H1 (cell line): Measurements from ENCODE around the gene MORC1. TPM values are rescaled to one million over a fixed set of nuclear protein-coding genes. Genes with fewer than 3 reads are reported as not detected.

Experiments used
- CTCF ChIA-PET: fragments of 300-600 bp; sonication (Branson Sonifier 250); formaldehyde crosslinking; loops from one replicate; lab custom pipeline; 2021; ENCODE audit not compliant: partially characterized antibody; lab: Charles Lee
- POLR2A ChIA-PET: fragments of 300-600 bp; sonication (Branson Sonifier 250); formaldehyde crosslinking; loops from one replicate; lab custom pipeline; 2021; ENCODE audit warnings: inconsistent platforms; ENCODE audit not compliant: partially characterized antibody; lab: Charles Lee
- DNase-seq, 2 experiments: peaks; one replicate each; pipeline versions ENCODE4 v3.0.0 to v3.0.0-alpha.2; 2010 to 2022; ENCODE audit warnings: low spot score in 2 of 2, low read depth in 1 of 2, mixed read lengths in 1 of 2
- FAIRE-seq: peaks from 2 replicates; lab custom pipeline; 2011; peaks lifted over from hg19 to GRCh38; lab: Jason Lieb, UNC
- H2AFZ ChIP-seq: 2 replicates; pipeline ENCODE4 v1.8.1; 2012; ENCODE audit warnings: low read length, inconsistent platforms
- H2AK5ac ChIP-seq: 2 replicates; pipeline ENCODE4 v1.6.1; 2013; ENCODE audit warnings: low read depth, low read length
- H2BK120ac ChIP-seq: replicated peaks from 2 replicates; pipeline ENCODE3; 2013; ENCODE audit warnings: low read depth, low read length, inconsistent platforms
- H2BK12ac ChIP-seq: 2 replicates; pipeline ENCODE4 v1.6.1; 2013; ENCODE audit warnings: low read depth, low read length
- H2BK15ac ChIP-seq: 2 replicates; pipeline ENCODE4 v1.6.1; 2013; ENCODE audit warnings: low read length
- H2BK20ac ChIP-seq: 2 replicates; pipeline ENCODE4 v1.6.1; 2013; ENCODE audit warnings: low read length
- H2BK5ac ChIP-seq: 2 replicates; pipeline ENCODE4 v1.6.1; 2013; ENCODE audit warnings: low read depth, low read length
- H3K14ac ChIP-seq: 2 replicates; pipeline ENCODE4 v1.6.1; 2013; ENCODE audit warnings: inconsistent platforms; ENCODE audit not compliant: insufficient read length
- H3K18ac ChIP-seq: 2 replicates; pipeline ENCODE4 v1.6.1; 2013; ENCODE audit warnings: low read length; ENCODE audit errors: extremely low read depth
- H3K23ac ChIP-seq: 2 replicates; pipeline ENCODE4 v1.6.1; 2013; ENCODE audit warnings: inconsistent platforms; ENCODE audit not compliant: insufficient read length
- H3K23me2 ChIP-seq: 2 replicates; pipeline ENCODE4 v1.6.1; 2013; ENCODE audit warnings: low read depth, low read length
- H3K27ac ChIP-seq: 2 replicates; pipeline ENCODE4 v1.6.1; 2011; ENCODE audit warnings: low read depth, low read length, inconsistent platforms
- H3K27me3 ChIP-seq, 4 experiments: replicated peaks in 1 of 4; 1 replicate in 1 of 4; 2 replicates in 3 of 4; pipeline versions ENCODE4 v1.6.1 to v1.8.1; 2011 to 2013; ENCODE audit warnings: low read length in 3 of 4, mild to moderate bottlenecking in 3 of 4, inconsistent platforms in 2 of 4, mixed read lengths in 2 of 4, moderate library complexity in 1 of 4; ENCODE audit not compliant: control insufficient read depth in 3 of 4, insufficient read depth in 3 of 4; ENCODE audit errors: extremely low read depth in 1 of 4
- H3K36me3 ChIP-seq, 4 experiments: 2 replicates each; pipeline versions ENCODE4 v1.6.1 to v1.8.1; 2011 to 2013; ENCODE audit warnings: mild to moderate bottlenecking in 4 of 4, low read length in 3 of 4, moderate library complexity in 2 of 4, control low read depth in 1 of 4, inconsistent platforms in 1 of 4; ENCODE audit not compliant: insufficient read depth in 4 of 4, control insufficient read depth in 2 of 4
- H3K4ac ChIP-seq: replicated peaks from 2 replicates; pipeline ENCODE3; 2013; ENCODE audit warnings: low read length, low read depth, mixed read lengths, inconsistent platforms; ENCODE audit not compliant: insufficient read length
- H3K4me1 ChIP-seq, 4 experiments: replicated peaks in 1 of 4; 1 replicate in 1 of 4; 2 replicates in 3 of 4; pipeline versions ENCODE4 v1.6.1 to v1.8.1; 2011 to 2013; ENCODE audit warnings: low read length in 3 of 4, inconsistent platforms in 2 of 4, mixed read lengths in 1 of 4; ENCODE audit not compliant: insufficient read depth in 4 of 4, control insufficient read depth in 3 of 4
- H3K4me2 ChIP-seq, 2 experiments: 2 replicates each; pipeline versions ENCODE4 v1.6.1 to v1.8.1; 2011 to 2013; ENCODE audit warnings: low read depth in 2 of 2, low read length in 2 of 2, control low read depth in 1 of 2, inconsistent platforms in 1 of 2, mild to moderate bottlenecking in 1 of 2; ENCODE audit not compliant: insufficient read depth in 1 of 2
- H3K4me3 ChIP-seq, 4 experiments: fragments of 200-600, 300-600 bp in 1 of 4; sonication (generic), shearing (Covaris generic), sonication (Bioruptor Twin) in 1 of 4; 2 replicates each; pipeline versions ENCODE4 v1.5.1 to v1.8.1; 2011 to 2016; ENCODE audit warnings: low read length in 4 of 4, low read depth in 3 of 4, control low read depth in 2 of 4, inconsistent platforms in 2 of 4, mild to moderate bottlenecking in 2 of 4, mixed read lengths in 1 of 4, moderate library complexity in 1 of 4; ENCODE audit not compliant: insufficient read depth in 2 of 4; ENCODE audit errors: extremely low read depth in 1 of 4
- H3K56ac ChIP-seq: replicated peaks from 2 replicates; pipeline ENCODE3; 2013; ENCODE audit warnings: low read depth, mild to moderate bottlenecking, mixed read lengths, low read length, inconsistent platforms; ENCODE audit not compliant: insufficient read length
- H3K79me1 ChIP-seq: 2 replicates; pipeline ENCODE4 v1.6.1; 2013; ENCODE audit warnings: low read depth, low read length, control low read depth
- H3K79me2 ChIP-seq, 2 experiments: 2 replicates each; pipeline versions ENCODE4 v1.6.1 to v1.8.1; 2012 to 2013; ENCODE audit warnings: low read length in 2 of 2, mild to moderate bottlenecking in 2 of 2, inconsistent platforms in 1 of 2; ENCODE audit not compliant: insufficient read depth in 2 of 2, control insufficient read depth in 1 of 2
- H3K9ac ChIP-seq, 4 experiments: replicated peaks in 1 of 4; 1 replicate in 1 of 4; 2 replicates in 3 of 4; pipeline versions ENCODE4 v1.6.1 to v1.8.1; 2011 to 2013; ENCODE audit warnings: low read depth in 3 of 4, low read length in 3 of 4, control low read depth in 2 of 4, mild to moderate bottlenecking in 2 of 4, moderate library complexity in 2 of 4, inconsistent platforms in 1 of 4; ENCODE audit errors: extremely low read depth in 1 of 4
- H3K9me3 ChIP-seq, 2 experiments: 2 replicates each; pipeline versions ENCODE4 v1.6.1 to v1.8.1; 2012 to 2013; ENCODE audit warnings: mild to moderate bottlenecking in 2 of 2, moderate library complexity in 2 of 2, control low read depth in 1 of 2, inconsistent platforms in 1 of 2, low read depth in 1 of 2, low read length in 1 of 2, mixed read lengths in 1 of 2; ENCODE audit not compliant: insufficient read depth in 2 of 2
- H4K20me1 ChIP-seq, 2 experiments: replicated peaks in 1 of 2; 2 replicates each; pipeline versions ENCODE3 to v1.8.1; 2011 to 2013; ENCODE audit warnings: inconsistent platforms in 2 of 2, low read length in 2 of 2, mild to moderate bottlenecking in 1 of 2; ENCODE audit not compliant: insufficient read depth in 2 of 2, control insufficient read depth in 1 of 2
- H4K5ac ChIP-seq: 2 replicates; pipeline ENCODE4 v1.6.1; 2013; ENCODE audit warnings: low read length, low read depth, mixed read lengths, inconsistent platforms; ENCODE audit not compliant: insufficient read length
- H4K8ac ChIP-seq: 2 replicates; pipeline ENCODE4 v1.8.0; 2013; ENCODE audit warnings: mild to moderate bottlenecking, moderate library complexity, low read length, inconsistent platforms; ENCODE audit not compliant: insufficient read depth; ENCODE audit errors: extremely low read depth
- H4K91ac ChIP-seq: replicated peaks from 2 replicates; pipeline ENCODE3; 2013; ENCODE audit warnings: low read length, mixed read lengths, inconsistent platforms; ENCODE audit not compliant: insufficient read length
- BCL11A ChIP-seq, 2 experiments: IDR thresholded peaks; one replicate each; pipeline ENCODE4 v1.6.1; 2011; ENCODE audit warnings: low read depth in 2 of 2, low read length in 2 of 2, mild to moderate bottlenecking in 2 of 2
- CHD2 ChIP-seq: IDR thresholded peaks from 2 replicates; pipeline ENCODE4 v1.6.1; 2012; ENCODE audit warnings: low read length, improper control_type of control experiment
- EGR1 ChIP-seq: IDR thresholded peaks from 2 replicates; pipeline ENCODE4 v1.6.1; 2011; ENCODE audit warnings: low read depth, low read length, borderline replicate concordance
- FOSL1 ChIP-seq: IDR thresholded peaks from 2 replicates; pipeline ENCODE4 v1.6.1; 2011; ENCODE audit warnings: mild to moderate bottlenecking, low read depth, low read length, moderate library complexity; ENCODE audit not compliant: insufficient read depth
- RFX5 ChIP-seq: IDR thresholded peaks from 2 replicates; pipeline ENCODE4 v1.6.1; 2011; ENCODE audit warnings: low read depth, low read length, improper control_type of control experiment, borderline replicate concordance
- SAP30 ChIP-seq: fragments of 300-600 bp; sonication (generic); IDR thresholded peaks from 2 replicates; pipeline ENCODE4 v1.7.1; 2012; ENCODE audit warnings: low read length, moderate library complexity, mild to moderate bottlenecking, inconsistent platforms; ENCODE audit not compliant: insufficient read depth, insufficient replicate concordance
- WGBS, 2 experiments: shearing (Covaris generic) in 1 of 2; methylation state at CpG; one replicate each; pipeline versions ENCODE4 v1.1.6 to v1.1.7; 2013 to 2015; ENCODE audit warnings: low lambda C conversion rate in 2 of 2, mixed read lengths in 2 of 2, inconsistent platforms in 1 of 2, low coverage in 1 of 2, missing lambda C conversion rate in 1 of 2; ENCODE audit not compliant: insufficient replicate concordance in 2 of 2, insufficient coverage in 1 of 2, insufficient read length in 1 of 2; ENCODE audit errors: extremely low coverage in 1 of 2, missing lambda C conversion rate in 1 of 2; 5-methylcytosine and 5-hydroxymethylcytosine counted together
- polyA plus RNA-seq, 7 experiments: library from polyadenylated mRNA; depleted of rRNA in 3 of 7; stranded (reverse) in 5 of 7; unstranded in 2 of 7; fragments of >200 nt in 5 of 7; fragments of 200-250 nt in 2 of 7; gene quantifications; 1 replicate in 5 of 7; 2 replicates in 1 of 7; 4 replicates in 1 of 7; pipeline versions ENCODE4 v1.2.1 to v1.2.3, GENCODE V29; 2011 to 2013; ENCODE audit warnings: missing spikeins in 2 of 7, mixed read lengths in 2 of 7
- total RNA-seq: library from RNA; stranded (reverse); fragmentation: NEBNext Ultra II Directional; extraction: Animal tissue kit (Norgen Biotek cat#: 25700); gene quantifications from 2 replicates; pipeline ENCODE4 v1.2.1, GENCODE V29; 2021

The MORC1 gene
- total and polyA plus RNA-seq, 2 of the 8 experiments (the other 6 are each of a cell fraction or from before 2014, with no cell fraction given): not detected

DNA sequence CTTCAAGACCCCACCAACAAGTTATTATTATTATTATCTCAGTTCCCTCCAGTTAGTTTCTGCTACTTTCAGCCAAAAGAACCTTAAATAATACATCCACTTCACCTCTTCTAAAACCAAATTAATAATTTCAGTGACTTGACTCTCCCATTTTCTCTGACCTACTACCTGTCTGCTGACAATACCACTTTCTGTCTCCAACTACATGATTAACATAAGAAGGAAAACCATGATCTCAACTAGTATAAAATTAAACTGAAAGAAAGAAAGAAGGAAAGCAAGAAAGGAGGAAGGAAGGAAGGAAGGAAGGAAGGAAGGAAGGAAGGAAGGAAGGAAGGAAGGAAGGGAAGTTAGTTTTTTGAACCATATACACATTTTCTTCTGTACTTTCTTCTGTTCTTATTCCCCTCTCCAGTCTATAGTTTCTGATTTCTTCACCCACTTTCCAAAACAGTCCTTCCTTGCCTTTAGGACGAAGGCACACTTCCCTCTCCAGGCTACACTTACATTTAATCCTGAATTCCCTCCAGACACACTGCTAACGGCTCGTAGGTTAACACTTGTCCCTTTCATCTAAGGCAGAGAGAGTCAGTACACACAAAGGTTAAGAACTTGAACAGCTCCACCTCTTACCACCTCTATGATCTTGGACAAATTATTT is 84.8 kb downstream of the MORC1 start:
- Histone ChIP-seq H3K79me2 (no peaks in the 10 kb centered on the region), H3K23me2 (no peaks in the 10 kb centered on the region; the same call in 1 of the 2 replicates), H4K8ac (no peak overlapping the region), H4K20me1 (no peaks in the 10 kb centered on the region), H2BK20ac (no peak overlapping the region), H3K79me1 (no peaks in the 10 kb centered on the region), H4K91ac (no peak overlapping the region), H3K36me3 (no peaks in the 10 kb centered on the region), H3K4me1 (no peaks in the 10 kb centered on the region), H3K27me3 (no peaks in the 10 kb centered on the region), H3K18ac (no peak overlapping the region), H2BK15ac (no peak overlapping the region), H3K56ac (no peak overlapping the region), H3K4me3 (no peak overlapping the region), H2AFZ (0 out of 2 replicates have a peak overlapping the region, but pooled peaks have one; percentile 66), H3K27ac (no peak overlapping the region), H3K14ac (no peak overlapping the region), H3K23ac (no peak overlapping the region), H2BK5ac (no peak overlapping the region), H3K9me3 (no peaks in the 10 kb centered on the region), H4K5ac (no peak overlapping the region), H2AK5ac (no peak overlapping the region), H3K9ac (no peak overlapping the region), H2BK12ac (no peak overlapping the region), H3K4ac (no peak overlapping the region), H3K4me2 (no peak overlapping the region), H2BK120ac (no peak overlapping the region)
- no peak for FAIRE-seq
- CTCF ChIA-PET: interaction anchor here (0.7 to 3.9 kb wide), 4 partner anchors 9 to 366 kb away, joined by 3 to 31 read pairs (median 8); no protein-coding TSS in a partner anchor
- POLR2A ChIA-PET: no interaction called here
- WGBS, 2 experiments: 86% methylated on average over 3 of the region's 3 CpGs; no CpG with 5 or more reads in 1 of the 2 experiments
- DNase-seq: no peak
- TF ChIP-seq FOSL1 (no peak), SAP30 (no peak), BCL11A (IDR thresholded peaks at IDR 0.05; ENCODE audit: low read depth in 2 of 2, low read length in 2 of 2) (no peak), EGR1 (no peak), CHD2 (no peak), RFX5 (no peak)
